Measurements from ENCODE around the gene SESTD1. TPM values are rescaled to one million over a fixed set of nuclear protein-coding genes. Genes with fewer than 3 reads are reported as not detected.

The SESTD1 gene
- total RNA-seq, 3 donors from 2014 or later (not counting 1 experiment from before 2014, with no cell fraction given) = 14.7 to 25.2 (median 19.0) TPM

DNA sequence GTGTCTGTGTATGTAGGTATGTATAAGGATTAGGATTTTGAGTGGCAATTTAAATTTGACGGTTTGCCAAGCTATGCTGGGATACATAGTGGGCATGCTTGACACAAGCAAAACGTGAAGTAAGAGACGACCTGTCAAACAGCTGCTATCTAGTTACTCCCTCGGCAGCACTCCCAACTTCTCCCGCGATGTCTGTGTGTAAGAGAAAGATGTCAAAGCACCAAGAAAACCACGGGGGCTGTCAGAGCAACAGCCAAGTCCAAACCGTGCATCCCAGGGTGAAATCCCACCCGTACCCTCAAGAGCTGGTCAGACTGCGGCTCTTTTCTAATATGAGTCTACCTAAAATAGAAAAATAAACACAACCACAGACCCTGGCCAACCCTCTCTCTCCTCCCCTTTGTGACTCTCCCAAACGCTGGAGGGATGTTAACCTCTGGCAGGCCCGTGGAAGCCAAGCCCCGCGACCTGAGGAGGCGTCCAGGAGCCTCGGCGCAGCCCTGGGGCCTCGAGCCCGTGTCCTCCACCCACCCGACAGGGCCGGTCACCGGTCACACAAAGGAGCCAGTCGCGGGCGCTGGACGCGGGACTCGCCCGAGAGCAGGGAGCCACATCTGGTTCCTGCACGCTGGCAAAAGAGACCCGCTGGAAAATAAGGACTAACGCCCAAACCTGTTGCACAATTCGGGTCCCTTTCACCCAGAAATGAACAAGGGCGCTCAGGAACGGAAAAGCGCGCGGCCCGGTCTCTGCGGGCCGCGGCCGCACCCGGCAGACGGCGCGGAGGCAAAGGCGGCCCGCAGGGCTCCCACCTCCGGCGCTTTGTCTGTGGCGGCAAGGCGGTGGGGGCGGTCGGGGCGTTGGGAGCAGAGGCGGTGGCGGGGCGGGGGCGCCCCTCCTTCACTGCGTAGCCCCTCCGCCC lies 925 bp downstream of the SESTD1 start:
- TF ChIP-seq CTCF (IDR thresholded peaks at IDR 0.05) = no peak
- Histone ChIP-seq H3K27ac (ENCODE audit: low read length) (no peak overlapping the region), H3K36me3 (ENCODE audit: control insufficient read depth, insufficient read depth, low read length) (no peaks in the 10 kb centered on the region), H3K4me1 (ENCODE audit: control insufficient read depth, insufficient read depth, low read length) (peaks cover 14% of the 10 kb centered on the region), H3K27me3 (ENCODE audit: control insufficient read depth, insufficient read depth, low read length) (no peaks in the 10 kb centered on the region), H3K4me3 (ENCODE audit: low read length) (peak overlapping the region; percentile 51), H3K9me3 (ENCODE audit: control insufficient read depth, insufficient read depth, low read length) (no peaks in the 10 kb centered on the region)
- Mint-ChIP-seq H3K27ac (peak overlapping the region; percentile 65 to 84), H3K9me3 (no peaks in the 10 kb centered on the region), H3K27me3 (ENCODE audit: low read depth in 2 of 2) (peaks cover 7 to 11% of the 10 kb centered on the region in 2 donors), H3K4me1 (peaks cover 13 to 35% of the 10 kb centered on the region in 2 donors), H3K4me3 (peak overlapping the region; percentile 95), H3K36me3 (no peaks in the 10 kb centered on the region)
- ATAC-seq = peak; percentile 41 to 59 (median 59)
- 3% methylated on average over 62 of the region's 62 CpGs for WGBS (ENCODE audit: insufficient coverage)
- DNase-seq = peak; percentile 19 to 50
- intact Hi-C loops (cut with micrococcal nuclease) = no loop called here

DNA sequence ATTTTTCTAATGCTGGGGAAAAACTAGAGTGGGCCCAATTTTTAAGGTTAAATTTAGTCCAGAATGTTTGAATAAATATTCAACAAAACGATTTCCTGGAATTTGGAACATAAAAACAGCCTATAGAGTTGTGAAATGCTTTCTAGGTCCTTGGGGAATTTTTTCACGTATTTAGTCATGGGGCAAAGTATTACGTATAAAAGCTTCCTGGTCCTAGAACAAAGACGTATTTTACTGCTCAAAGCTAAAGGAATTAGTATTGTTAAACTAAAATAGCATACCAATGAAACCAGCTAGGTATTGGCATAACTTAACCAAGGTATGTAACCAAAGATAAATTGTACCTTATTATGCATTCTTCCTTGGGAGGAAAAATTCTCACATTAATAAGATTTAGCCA lies 1.6 kb downstream of the SESTD1 start:
- H3K4me3 ChIP-seq (ENCODE audit: low read length) = no peak overlapping the region
- ATAC-seq (no peak), DNase-seq (no peak)
- no peak for TF ChIP-seq CTCF (IDR thresholded peaks at IDR 0.05)
- Mint-ChIP-seq H3K27ac (peak overlapping the region; percentile 65 to 84), H3K4me1 (peaks cover 13 to 35% of the 10 kb centered on the region in 2 donors), H3K36me3 (no peaks in the 10 kb centered on the region), H3K4me3 (peak overlapping the region; percentile 95), H3K27me3 (ENCODE audit: low read depth in 2 of 2) (peaks cover 7 to 11% of the 10 kb centered on the region in 2 donors), H3K9me3 (no peaks in the 10 kb centered on the region)
- H3K27ac ChIP-seq (ENCODE audit: low read length) = no peak overlapping the region
- no peaks in the 10 kb centered on the region for H3K27me3 ChIP-seq (ENCODE audit: control insufficient read depth, insufficient read depth, low read length)
- WGBS (ENCODE audit: insufficient coverage) = 85% methylated on average over 4 of the region's 4 CpGs
- intact Hi-C loops (cut with micrococcal nuclease) = no loop called here
- peaks cover 14% of the 10 kb centered on the region for H3K4me1 ChIP-seq (ENCODE audit: control insufficient read depth, insufficient read depth, low read length)
- H3K36me3 ChIP-seq (ENCODE audit: control insufficient read depth, insufficient read depth, low read length) = no peaks in the 10 kb centered on the region
- H3K9me3 ChIP-seq (ENCODE audit: control insufficient read depth, insufficient read depth, low read length) = no peaks in the 10 kb centered on the region

DNA sequence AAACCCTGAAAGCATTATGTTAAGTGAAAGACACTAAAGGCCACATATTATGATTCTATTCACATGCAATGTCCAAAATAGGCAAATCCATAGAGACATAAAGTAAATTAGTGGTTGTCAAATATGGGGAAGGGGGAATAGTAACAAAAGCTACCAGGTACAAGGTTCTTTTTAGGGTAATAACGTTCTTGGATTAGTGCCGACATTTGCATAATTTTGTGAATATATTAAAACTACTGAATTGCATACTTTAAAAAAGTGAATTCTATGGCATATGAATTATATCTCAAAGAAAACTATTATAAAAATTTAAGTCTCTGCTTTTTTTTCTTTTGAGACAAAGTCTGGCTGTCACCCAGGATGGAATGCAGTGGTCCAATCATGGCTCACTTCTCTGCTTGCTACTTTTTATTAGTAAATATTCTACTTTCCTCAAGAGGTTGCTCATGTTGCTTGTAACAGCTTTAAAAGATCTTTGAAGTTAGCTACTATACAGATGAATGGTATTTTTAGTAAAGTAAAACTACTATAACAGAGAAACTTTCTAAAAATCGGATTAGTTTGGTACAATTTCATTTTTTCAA lies 2.5 kb downstream of the SESTD1 start:
- ATAC-seq (no peak), DNase-seq (no peak)
- H3K9me3 ChIP-seq (ENCODE audit: control insufficient read depth, insufficient read depth, low read length) = no peaks in the 10 kb centered on the region
- no peak overlapping the region for H3K4me3 ChIP-seq (ENCODE audit: low read length)
- no CpG with 5 or more reads among the region's 3 CpGs for WGBS (ENCODE audit: insufficient coverage)
- intact Hi-C loops (cut with micrococcal nuclease) = no loop called here
- H3K27me3 ChIP-seq (ENCODE audit: control insufficient read depth, insufficient read depth, low read length) = no peaks in the 10 kb centered on the region
- TF ChIP-seq CTCF (IDR thresholded peaks at IDR 0.05) = no peak
- Mint-ChIP-seq H3K27me3 (ENCODE audit: low read depth in 2 of 2) (peaks cover 7 to 11% of the 10 kb centered on the region in 2 donors), H3K36me3 (no peaks in the 10 kb centered on the region), H3K27ac (no peak overlapping the region), H3K4me1 (peaks cover 13 to 35% of the 10 kb centered on the region in 2 donors), H3K9me3 (no peaks in the 10 kb centered on the region), H3K4me3 (no peak overlapping the region)
- no peaks in the 10 kb centered on the region for H3K36me3 ChIP-seq (ENCODE audit: control insufficient read depth, insufficient read depth, low read length)
- no peak overlapping the region for H3K27ac ChIP-seq (ENCODE audit: low read length)
- peaks cover 14% of the 10 kb centered on the region for H3K4me1 ChIP-seq (ENCODE audit: control insufficient read depth, insufficient read depth, low read length)
